GM23338 (cell line): ENCODE results near the gene LAMB1. TPM values are rescaled to one million over a fixed set of nuclear protein-coding genes. Genes with fewer than 3 reads are reported as not detected.

Experiments used
- ATAC-seq: fragments of 200-7000 bp; cut with Tn5 transposase; 3 replicates; pipeline ENCODE4 v1.9.1; 2020
- DNase-seq: peaks from one replicate; pipeline ENCODE4 v3.0.0-alpha.2; 2015; ENCODE audit warnings: low spot score
- H2AFZ ChIP-seq: fragments of 200-600 bp; sonication (generic); 2 replicates; pipeline ENCODE4 v1.8.0; 2016; ENCODE audit warnings: antibody characterized with exemption, mild to moderate bottlenecking, moderate library complexity
- H3F3A ChIP-seq: fragments of 200-600 bp; sonication (generic); replicated peaks from 2 replicates; pipeline ENCODE4 v1.8.0; 2017; ENCODE audit warnings: antibody characterized with exemption, mixed run types, low read depth
- H3K27ac ChIP-seq: fragments of 200-600 bp; sonication (generic); 2 replicates; pipeline ENCODE4 v1.6.1; 2016; ENCODE audit warnings: low read depth
- H3K27me3 ChIP-seq: fragments of 200-600 bp; sonication (generic); 2 replicates; pipeline ENCODE4 v1.8.0; 2016; ENCODE audit warnings: mild to moderate bottlenecking, mixed run types, moderate library complexity; ENCODE audit not compliant: insufficient read depth
- H3K36me3 ChIP-seq: fragments of 200-600 bp; sonication (generic); 2 replicates; pipeline ENCODE4 v1.8.0; 2016; ENCODE audit warnings: mild to moderate bottlenecking; ENCODE audit not compliant: insufficient read depth
- H3K4me1 ChIP-seq: fragments of 200-600 bp; sonication (generic); 2 replicates; pipeline ENCODE4 v1.8.0; 2016; ENCODE audit warnings: mild to moderate bottlenecking, moderate library complexity; ENCODE audit not compliant: insufficient read depth
- H3K4me2 ChIP-seq: fragments of 200-600 bp; sonication (generic); 2 replicates; pipeline ENCODE4 v1.7.1; 2017; ENCODE audit warnings: mixed run types
- H3K4me3 ChIP-seq: fragments of 200-600 bp; sonication (generic); 2 replicates; pipeline ENCODE4 v1.6.1; 2016; ENCODE audit warnings: mixed run types
- H3K79me2 ChIP-seq: fragments of 200-600 bp; sonication (generic); replicated peaks from 2 replicates; pipeline ENCODE4 v1.8.0; 2017; ENCODE audit warnings: mild to moderate bottlenecking; ENCODE audit not compliant: insufficient read depth
- H3K9me2 ChIP-seq: fragments of 200-600 bp; sonication (generic); 2 replicates; pipeline ENCODE4 v1.8.0; 2017; ENCODE audit not compliant: insufficient read depth
- H4K20me1 ChIP-seq: fragments of 200-600 bp; sonication (generic); replicated peaks from 2 replicates; pipeline ENCODE4 v1.8.0; 2017; ENCODE audit warnings: mild to moderate bottlenecking; ENCODE audit not compliant: insufficient read depth
- H3K27ac Mint-ChIP-seq: 2 replicates; pipeline ENCODE4 v1.8.0; 2020; ENCODE audit warnings: inconsistent platforms, mild to moderate bottlenecking, moderate library complexity, mixed read lengths
- H3K27me3 Mint-ChIP-seq: 3 replicates; pipeline ENCODE4 v1.8.0; 2022; ENCODE audit warnings: low read depth, mild to moderate bottlenecking, moderate library complexity, mixed read lengths, inconsistent platforms; ENCODE audit not compliant: insufficient read depth, poor library complexity
- H3K36me3 Mint-ChIP-seq: 3 replicates; pipeline ENCODE4 v1.8.0; 2021; ENCODE audit warnings: low read depth, mild to moderate bottlenecking, inconsistent platforms, moderate library complexity, mixed read lengths
- H3K4me1 Mint-ChIP-seq: 3 replicates; pipeline ENCODE4 v1.8.0; 2020; ENCODE audit warnings: mild to moderate bottlenecking, inconsistent platforms, mixed read lengths
- H3K4me3 Mint-ChIP-seq: 3 replicates; pipeline ENCODE4 v1.8.0; 2021; ENCODE audit warnings: moderate library complexity, mild to moderate bottlenecking, inconsistent platforms, mixed read lengths
- H3K9me3 Mint-ChIP-seq: 3 replicates; pipeline ENCODE4 v1.8.0; 2020; ENCODE audit warnings: moderate library complexity, mild to moderate bottlenecking, inconsistent platforms, mixed read lengths
- CREB1 ChIP-seq: fragments of 250-450 bp; sonication (Bioruptor Pico); IDR thresholded peaks from 2 replicates; pipeline ENCODE4 v1.5.0; 2020; ENCODE audit warnings: low read depth, mild to moderate bottlenecking, moderate library complexity
- CTCF ChIP-seq, 2 experiments: fragments of 200-600 bp in 1 of 2; sonication (generic) in 1 of 2; conservative IDR thresholded peaks; 2 replicates each; pipeline versions ENCODE4 v1.5.1 to v1.6.1; 2016 to 2017; ENCODE audit warnings: antibody characterized with exemption in 2 of 2, low read depth in 2 of 2, mild to moderate bottlenecking in 2 of 2, moderate library complexity in 1 of 2
- EZH2phosphoT487 ChIP-seq: fragments of 200-600 bp; sonication (generic); IDR thresholded peaks from one replicate; pipeline ENCODE4 v1.8.1; 2018; ENCODE audit warnings: antibody characterized with exemption; ENCODE audit not compliant: unreplicated experiment
- JUNB ChIP-seq: IDR thresholded peaks from one replicate; pipeline ENCODE4 v1.6.1; 2016; ENCODE audit warnings: antibody characterized with exemption; ENCODE audit not compliant: unreplicated experiment
- NANOG ChIP-seq: IDR thresholded peaks from 2 replicates; pipeline ENCODE4 v1.6.1; 2016; ENCODE audit warnings: antibody characterized with exemption, borderline replicate concordance
- REST ChIP-seq: IDR thresholded peaks from one replicate; pipeline ENCODE4 v1.6.1; 2018; ENCODE audit warnings: antibody characterized with exemption; ENCODE audit not compliant: unreplicated experiment
- ZNF114 ChIP-seq: fragments of 250-450 bp; sonication (Bioruptor Pico); IDR thresholded peaks from 2 replicates; pipeline ENCODE4 v1.5.0; 2020; ENCODE audit warnings: mild to moderate bottlenecking, moderate library complexity
- ZNF331 ChIP-seq: fragments of 250-450 bp; sonication (Bioruptor Pico); IDR thresholded peaks from 2 replicates; pipeline ENCODE4 v1.5.0; 2020; ENCODE audit warnings: low read depth, mild to moderate bottlenecking, moderate library complexity
- polyA plus RNA-seq: library from polyadenylated mRNA; unstranded; fragments of >200 nt; fragmentation: Nextera tagmentation; extraction: Ambion mirVana; gene quantifications from 2 replicates; pipeline ENCODE4 v1.2.1, GENCODE V29; 2016
- total RNA-seq: library from RNA; depleted of rRNA; stranded (reverse); fragments of >200 nt; shearing (Covaris generic); gene quantifications from 2 replicates; pipeline ENCODE4 v1.2.3, GENCODE V29; 2014
- TF ChIP-seq, protein P1 (sequence below): IDR thresholded peaks from 2 replicates; pipeline ENCODE4 v1.6.1; 2016; ENCODE audit warnings: antibody characterized with exemption

Gene LAMB1
- total and polyA plus RNA-seq, 2 experiments from 2014 or later = 53.5 to 57.8 TPM

GRCh38 chr7:108017776-108018151 is 14.8 kb upstream of the LAMB1 start (continued):
- TF ChIP-seq, protein P1, sequence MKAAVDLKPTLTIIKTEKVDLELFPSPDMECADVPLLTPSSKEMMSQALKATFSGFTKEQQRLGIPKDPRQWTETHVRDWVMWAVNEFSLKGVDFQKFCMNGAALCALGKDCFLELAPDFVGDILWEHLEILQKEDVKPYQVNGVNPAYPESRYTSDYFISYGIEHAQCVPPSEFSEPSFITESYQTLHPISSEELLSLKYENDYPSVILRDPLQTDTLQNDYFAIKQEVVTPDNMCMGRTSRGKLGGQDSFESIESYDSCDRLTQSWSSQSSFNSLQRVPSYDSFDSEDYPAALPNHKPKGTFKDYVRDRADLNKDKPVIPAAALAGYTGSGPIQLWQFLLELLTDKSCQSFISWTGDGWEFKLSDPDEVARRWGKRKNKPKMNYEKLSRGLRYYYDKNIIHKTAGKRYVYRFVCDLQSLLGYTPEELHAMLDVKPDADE = no peak

GRCh38 chr7:108016841-108017775 is 14.1 kb upstream of the LAMB1 start:
- Mint-ChIP-seq H3K4me1 (no peaks in the 10 kb centered on the region; the same call in 2 of the 3 replicates), H3K27me3 (peaks cover 2% of the 10 kb centered on the region), H3K27ac (no peak overlapping the region), H3K36me3 (no peaks in the 10 kb centered on the region), H3K4me3 (no peak overlapping the region), H3K9me3 (no peaks in the 10 kb centered on the region)
- Histone ChIP-seq H4K20me1 (no peaks in the 10 kb centered on the region), H3K27me3 (no peaks in the 10 kb centered on the region), H3F3A (no peaks in the 10 kb centered on the region), H3K9me2 (no peaks in the 10 kb centered on the region), H2AFZ (no peak overlapping the region), H3K4me3 (no peak overlapping the region), H3K27ac (no peak overlapping the region), H3K4me1 (no peaks in the 10 kb centered on the region), H3K4me2 (no peak overlapping the region), H3K79me2 (no peaks in the 10 kb centered on the region), H3K36me3 (no peaks in the 10 kb centered on the region)
- peak; percentile 79 for ATAC-seq
- TF ChIP-seq CTCF (conservative IDR thresholded peaks at IDR 0.05; ENCODE audit: low read depth in 2 of 2) = peak; percentile 54 to 64
- no peak for TF ChIP-seq REST
- peak; percentile 46 for DNase-seq

GRCh38 chr7:108015740-108016139 is 12.8 kb upstream of the LAMB1 start:
- no peaks in the 10 kb centered on the region for H3K9me3 Mint-ChIP-seq
- Histone ChIP-seq H3F3A (no peaks in the 10 kb centered on the region), H4K20me1 (no peaks in the 10 kb centered on the region), H3K27ac (no peak overlapping the region), H3K79me2 (no peaks in the 10 kb centered on the region), H3K4me1 (no peaks in the 10 kb centered on the region), H2AFZ (no peak overlapping the region), H3K4me3 (no peak overlapping the region), H3K9me2 (no peaks in the 10 kb centered on the region), H3K27me3 (no peaks in the 10 kb centered on the region), H3K36me3 (no peaks in the 10 kb centered on the region), H3K4me2 (no peak overlapping the region)
- no peaks in the 10 kb centered on the region for H3K36me3 Mint-ChIP-seq
- H3K4me1 Mint-ChIP-seq = no peaks in the 10 kb centered on the region; the same call in 2 of the 3 replicates
- H3K27ac Mint-ChIP-seq = no peak overlapping the region
- DNase-seq = no peak
- no peak for ATAC-seq
- H3K4me3 Mint-ChIP-seq = no peak overlapping the region
- peaks cover 2% of the 10 kb centered on the region for H3K27me3 Mint-ChIP-seq
- no peak for TF ChIP-seq JUNB
- no peak for TF ChIP-seq ZNF114 (CRISPR knock-in tag)
- TF ChIP-seq EZH2phosphoT487 = no peak
- no peak for TF ChIP-seq NANOG
- no peak for TF ChIP-seq REST
- TF ChIP-seq ZNF331 (CRISPR knock-in tag) = no peak
- no peak for TF ChIP-seq CREB1 (CRISPR knock-in tag)
- TF ChIP-seq, protein P1 = no peak
